Neural progenitor cell (in vitro differentiated cells): ENCODE data around the gene ZSCAN5B.

ENCODE experiments used
- EZH2 ChIP-seq: fragments of 200-600 bp; sonication (generic); IDR thresholded peaks from 2 replicates; pipeline ENCODE4 v1.6.1; 2017; ENCODE audit warnings: antibody characterized with exemption, mild to moderate bottlenecking, moderate library complexity
- TF ChIP-seq, protein P1 (sequence below): fragments of 200-600 bp; sonication (generic); IDR thresholded peaks from 2 replicates; pipeline ENCODE4 v1.5.1; 2017; ENCODE audit warnings: antibody characterized with exemption, mild to moderate bottlenecking

DNA sequence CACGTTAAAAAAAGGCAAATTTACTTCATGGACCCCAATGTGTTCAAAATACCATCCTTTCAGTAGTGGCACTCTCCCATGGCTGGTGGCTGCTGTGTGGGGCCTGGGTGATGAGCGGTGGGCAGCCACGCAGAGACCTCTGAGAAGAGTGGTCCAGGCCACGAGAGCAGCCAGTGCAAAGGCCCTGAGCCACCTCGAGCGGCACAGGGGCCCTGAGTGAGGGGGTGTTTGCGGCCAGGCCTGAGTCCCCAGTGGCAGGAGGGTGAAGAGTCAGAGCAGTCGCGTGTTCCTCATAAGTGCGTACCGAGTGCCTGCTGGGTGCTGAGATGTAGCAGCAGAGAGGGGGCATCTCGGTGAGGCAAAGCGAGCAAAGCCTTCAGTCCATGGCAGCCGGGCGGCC lies 49.5 kb downstream of the ZSCAN5B start:
- TF ChIP-seq, protein P1, sequence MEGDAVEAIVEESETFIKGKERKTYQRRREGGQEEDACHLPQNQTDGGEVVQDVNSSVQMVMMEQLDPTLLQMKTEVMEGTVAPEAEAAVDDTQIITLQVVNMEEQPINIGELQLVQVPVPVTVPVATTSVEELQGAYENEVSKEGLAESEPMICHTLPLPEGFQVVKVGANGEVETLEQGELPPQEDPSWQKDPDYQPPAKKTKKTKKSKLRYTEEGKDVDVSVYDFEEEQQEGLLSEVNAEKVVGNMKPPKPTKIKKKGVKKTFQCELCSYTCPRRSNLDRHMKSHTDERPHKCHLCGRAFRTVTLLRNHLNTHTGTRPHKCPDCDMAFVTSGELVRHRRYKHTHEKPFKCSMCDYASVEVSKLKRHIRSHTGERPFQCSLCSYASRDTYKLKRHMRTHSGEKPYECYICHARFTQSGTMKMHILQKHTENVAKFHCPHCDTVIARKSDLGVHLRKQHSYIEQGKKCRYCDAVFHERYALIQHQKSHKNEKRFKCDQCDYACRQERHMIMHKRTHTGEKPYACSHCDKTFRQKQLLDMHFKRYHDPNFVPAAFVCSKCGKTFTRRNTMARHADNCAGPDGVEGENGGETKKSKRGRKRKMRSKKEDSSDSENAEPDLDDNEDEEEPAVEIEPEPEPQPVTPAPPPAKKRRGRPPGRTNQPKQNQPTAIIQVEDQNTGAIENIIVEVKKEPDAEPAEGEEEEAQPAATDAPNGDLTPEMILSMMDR, result no peak
- TF ChIP-seq EZH2, result no peak
